ENCODE results near the gene PRPF6. TPM values are rescaled to one million over a fixed set of nuclear protein-coding genes. Genes with fewer than 3 reads are reported as not detected.

The PRPF6 gene
- total and polyA plus RNA-seq, 2 of the 13 experiments (the other 11 are each of a cell fraction or from before 2014, with no cell fraction given), result 63.7 to 101 TPM

DNA sequence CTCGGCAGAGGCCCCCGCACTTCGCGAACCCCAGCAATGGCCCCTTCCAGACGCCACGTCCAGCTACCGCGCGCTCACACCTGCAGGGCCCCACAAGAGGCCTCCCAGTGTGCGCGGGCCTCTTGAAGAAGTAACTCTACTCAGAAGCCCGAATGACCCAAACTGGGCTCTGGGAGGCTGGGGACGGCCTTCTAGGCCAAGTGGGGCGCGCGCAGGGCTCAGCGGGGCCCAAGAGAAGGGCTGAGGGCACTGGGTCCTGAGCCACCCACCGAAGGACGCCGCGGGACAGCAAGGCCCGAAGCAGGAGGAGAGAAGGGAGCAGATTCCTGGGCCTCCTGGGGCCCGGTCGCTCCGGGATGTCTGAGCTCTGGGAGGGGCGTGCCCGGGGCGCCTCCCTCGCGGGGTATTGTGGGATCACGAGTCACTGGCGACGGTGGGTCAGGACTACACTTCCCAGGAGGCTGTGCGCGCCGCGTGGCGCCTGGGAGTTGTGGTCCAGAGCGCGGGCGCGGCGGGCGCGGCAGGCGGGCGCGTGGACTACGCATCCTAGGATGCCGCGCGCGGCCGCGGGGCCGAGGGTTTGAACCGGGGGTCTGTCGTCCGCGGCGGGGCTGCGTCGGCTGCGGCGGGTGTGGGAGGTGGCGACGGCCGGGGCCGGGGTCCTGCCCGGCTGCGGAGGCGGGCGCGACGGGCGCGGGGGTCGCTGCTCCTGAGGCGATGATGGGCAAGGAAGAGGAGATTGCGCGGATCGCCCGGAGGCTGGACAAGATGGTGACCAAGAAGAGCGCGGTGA lies 81.9 kb downstream of the PRPF6 start, which contains the start of gene TCEA2 (continued):
- peak; percentile 20; the same call in 1 of the 2 replicates for TF ChIP-seq ZBTB26 (CRISPR knock-in tag; IDR thresholded peaks at IDR 0.05; ENCODE audit: borderline replicate concordance)
- TF ChIP-seq, protein P1, sequence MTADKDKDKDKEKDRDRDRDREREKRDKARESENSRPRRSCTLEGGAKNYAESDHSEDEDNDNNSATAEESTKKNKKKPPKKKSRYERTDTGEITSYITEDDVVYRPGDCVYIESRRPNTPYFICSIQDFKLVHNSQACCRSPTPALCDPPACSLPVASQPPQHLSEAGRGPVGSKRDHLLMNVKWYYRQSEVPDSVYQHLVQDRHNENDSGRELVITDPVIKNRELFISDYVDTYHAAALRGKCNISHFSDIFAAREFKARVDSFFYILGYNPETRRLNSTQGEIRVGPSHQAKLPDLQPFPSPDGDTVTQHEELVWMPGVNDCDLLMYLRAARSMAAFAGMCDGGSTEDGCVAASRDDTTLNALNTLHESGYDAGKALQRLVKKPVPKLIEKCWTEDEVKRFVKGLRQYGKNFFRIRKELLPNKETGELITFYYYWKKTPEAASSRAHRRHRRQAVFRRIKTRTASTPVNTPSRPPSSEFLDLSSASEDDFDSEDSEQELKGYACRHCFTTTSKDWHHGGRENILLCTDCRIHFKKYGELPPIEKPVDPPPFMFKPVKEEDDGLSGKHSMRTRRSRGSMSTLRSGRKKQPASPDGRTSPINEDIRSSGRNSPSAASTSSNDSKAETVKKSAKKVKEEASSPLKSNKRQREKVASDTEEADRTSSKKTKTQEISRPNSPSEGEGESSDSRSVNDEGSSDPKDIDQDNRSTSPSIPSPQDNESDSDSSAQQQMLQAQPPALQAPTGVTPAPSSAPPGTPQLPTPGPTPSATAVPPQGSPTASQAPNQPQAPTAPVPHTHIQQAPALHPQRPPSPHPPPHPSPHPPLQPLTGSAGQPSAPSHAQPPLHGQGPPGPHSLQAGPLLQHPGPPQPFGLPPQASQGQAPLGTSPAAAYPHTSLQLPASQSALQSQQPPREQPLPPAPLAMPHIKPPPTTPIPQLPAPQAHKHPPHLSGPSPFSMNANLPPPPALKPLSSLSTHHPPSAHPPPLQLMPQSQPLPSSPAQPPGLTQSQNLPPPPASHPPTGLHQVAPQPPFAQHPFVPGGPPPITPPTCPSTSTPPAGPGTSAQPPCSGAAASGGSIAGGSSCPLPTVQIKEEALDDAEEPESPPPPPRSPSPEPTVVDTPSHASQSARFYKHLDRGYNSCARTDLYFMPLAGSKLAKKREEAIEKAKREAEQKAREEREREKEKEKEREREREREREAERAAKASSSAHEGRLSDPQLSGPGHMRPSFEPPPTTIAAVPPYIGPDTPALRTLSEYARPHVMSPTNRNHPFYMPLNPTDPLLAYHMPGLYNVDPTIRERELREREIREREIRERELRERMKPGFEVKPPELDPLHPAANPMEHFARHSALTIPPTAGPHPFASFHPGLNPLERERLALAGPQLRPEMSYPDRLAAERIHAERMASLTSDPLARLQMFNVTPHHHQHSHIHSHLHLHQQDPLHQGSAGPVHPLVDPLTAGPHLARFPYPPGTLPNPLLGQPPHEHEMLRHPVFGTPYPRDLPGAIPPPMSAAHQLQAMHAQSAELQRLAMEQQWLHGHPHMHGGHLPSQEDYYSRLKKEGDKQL (CRISPR knock-in tag; IDR thresholded peaks at IDR 0.05; ENCODE audit: low read depth), result no peak; the same call in 1 of the 2 replicates
- TF ChIP-seq ZNF580 (CRISPR knock-in tag; IDR thresholded peaks at IDR 0.05; ENCODE audit: borderline replicate concordance, low read depth), result peak; percentile 91; the same call in 1 of the 2 replicates
- TF ChIP-seq PTBP1 (IDR thresholded peaks at IDR 0.05; ENCODE audit: low read depth, low read length, poor library complexity, severe bottlenecking), result peak; percentile 90
- TF ChIP-seq HDAC1 (CRISPR knock-in tag; IDR thresholded peaks at IDR 0.05), result peak; percentile 97
- 0 out of 2 replicates have a peak, but pooled peaks have one; percentile 32 for TF ChIP-seq POLR2AphosphoS2 (IDR thresholded peaks at IDR 0.05; ENCODE audit: low read depth, low read length)
- peak; percentile 61; the same call in 1 of the 2 replicates for TF ChIP-seq ETV5 (CRISPR knock-in tag; IDR thresholded peaks at IDR 0.05; ENCODE audit: borderline replicate concordance)
- no peak for TF ChIP-seq ZNF512B (CRISPR knock-in tag; IDR thresholded peaks at IDR 0.05; ENCODE audit: borderline replicate concordance)
- TF ChIP-seq KLF13 (CRISPR knock-in tag; IDR thresholded peaks at IDR 0.05), result peak; percentile 37; the same call in 1 of the 2 replicates
- TF ChIP-seq ARNT (IDR thresholded peaks at IDR 0.05), result no peak
- TF ChIP-seq ZNF451 (CRISPR knock-in tag; IDR thresholded peaks at IDR 0.05), result peak; percentile 67; the same call in 1 of the 2 replicates
- TF ChIP-seq MED1 (CRISPR knock-in tag; IDR thresholded peaks at IDR 0.05), result peak; percentile 61; the same call in 1 of the 2 replicates
- no peak; the same call in 1 of the 2 replicates for TF ChIP-seq AFF4 (CRISPR knock-in tag; IDR thresholded peaks at IDR 0.05)
- TF ChIP-seq ZMAT3 (CRISPR knock-in tag; conservative IDR thresholded peaks at IDR 0.05), result peak; percentile 87

Measured in HepG2 (cell line).